ENCODE results near the gene C7.

Gene C7

DNA sequence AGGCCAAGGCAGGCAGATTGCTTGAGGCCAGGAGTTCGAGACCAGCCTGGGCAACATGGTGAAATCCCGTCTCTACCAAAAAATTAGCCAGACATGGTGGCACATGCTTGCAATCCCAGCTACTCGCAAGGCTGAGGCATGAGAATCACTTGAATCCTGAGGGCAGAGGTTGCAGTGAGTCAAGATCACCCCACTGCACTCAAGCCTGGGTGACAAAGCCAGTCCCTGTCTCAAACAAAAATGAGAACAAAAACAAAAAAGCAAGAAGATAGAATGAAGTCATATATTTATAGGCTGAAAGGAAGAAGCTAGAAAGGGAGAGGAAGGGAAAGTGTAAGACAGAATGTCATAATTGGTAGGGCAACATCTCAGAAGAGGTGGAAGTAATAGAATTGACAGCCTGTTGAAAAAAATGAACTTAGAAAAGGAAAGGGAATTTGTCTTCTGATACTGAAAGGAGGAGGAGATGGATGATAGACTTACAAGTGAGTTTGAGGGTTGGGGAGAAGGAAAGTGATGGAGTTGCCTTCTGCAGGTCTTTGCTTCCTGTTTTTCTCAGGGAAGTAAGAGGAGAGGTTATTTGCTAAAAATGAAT is 35.9 kb upstream of the C7 start (continued):
- TF ChIP-seq, protein P1, sequence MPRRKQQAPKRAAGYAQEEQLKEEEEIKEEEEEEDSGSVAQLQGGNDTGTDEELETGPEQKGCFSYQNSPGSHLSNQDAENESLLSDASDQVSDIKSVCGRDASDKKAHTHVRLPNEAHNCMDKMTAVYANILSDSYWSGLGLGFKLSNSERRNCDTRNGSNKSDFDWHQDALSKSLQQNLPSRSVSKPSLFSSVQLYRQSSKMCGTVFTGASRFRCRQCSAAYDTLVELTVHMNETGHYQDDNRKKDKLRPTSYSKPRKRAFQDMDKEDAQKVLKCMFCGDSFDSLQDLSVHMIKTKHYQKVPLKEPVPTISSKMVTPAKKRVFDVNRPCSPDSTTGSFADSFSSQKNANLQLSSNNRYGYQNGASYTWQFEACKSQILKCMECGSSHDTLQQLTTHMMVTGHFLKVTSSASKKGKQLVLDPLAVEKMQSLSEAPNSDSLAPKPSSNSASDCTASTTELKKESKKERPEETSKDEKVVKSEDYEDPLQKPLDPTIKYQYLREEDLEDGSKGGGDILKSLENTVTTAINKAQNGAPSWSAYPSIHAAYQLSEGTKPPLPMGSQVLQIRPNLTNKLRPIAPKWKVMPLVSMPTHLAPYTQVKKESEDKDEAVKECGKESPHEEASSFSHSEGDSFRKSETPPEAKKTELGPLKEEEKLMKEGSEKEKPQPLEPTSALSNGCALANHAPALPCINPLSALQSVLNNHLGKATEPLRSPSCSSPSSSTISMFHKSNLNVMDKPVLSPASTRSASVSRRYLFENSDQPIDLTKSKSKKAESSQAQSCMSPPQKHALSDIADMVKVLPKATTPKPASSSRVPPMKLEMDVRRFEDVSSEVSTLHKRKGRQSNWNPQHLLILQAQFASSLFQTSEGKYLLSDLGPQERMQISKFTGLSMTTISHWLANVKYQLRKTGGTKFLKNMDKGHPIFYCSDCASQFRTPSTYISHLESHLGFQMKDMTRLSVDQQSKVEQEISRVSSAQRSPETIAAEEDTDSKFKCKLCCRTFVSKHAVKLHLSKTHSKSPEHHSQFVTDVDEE (CRISPR knock-in tag; IDR thresholded peaks at IDR 0.05): no peak
- no peak for TF ChIP-seq TOX (CRISPR knock-in tag; IDR thresholded peaks at IDR 0.05; ENCODE audit: borderline replicate concordance)

DNA sequence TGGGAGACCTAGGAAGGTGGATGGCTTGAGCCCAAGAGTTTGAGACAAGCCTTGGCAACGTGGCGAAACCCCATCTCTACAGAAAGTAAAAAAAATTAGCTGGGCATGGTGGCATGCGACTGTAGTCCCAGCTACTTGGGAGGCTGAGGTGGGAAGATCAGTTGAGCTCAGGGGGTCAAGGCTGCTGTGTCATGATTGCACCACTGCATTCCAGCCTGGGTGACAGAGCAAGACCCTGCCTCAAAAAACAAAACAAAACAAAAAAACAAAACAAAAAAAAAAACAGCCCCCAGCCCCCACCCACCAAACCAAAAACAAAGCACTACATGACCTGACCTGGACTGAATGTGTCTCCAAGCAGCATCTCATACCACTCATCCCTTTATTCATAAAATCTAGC is 33.3 kb upstream of the C7 start:
- TF ChIP-seq ZFP30 (CRISPR knock-in tag; IDR thresholded peaks at IDR 0.05) (no peak), OSR1 (CRISPR knock-in tag; IDR thresholded peaks at IDR 0.05) (no peak), ZNF565 (CRISPR knock-in tag; conservative IDR thresholded peaks at IDR 0.05; ENCODE audit: low read depth) (no peak), PPARA (CRISPR knock-in tag; IDR thresholded peaks at IDR 0.05; ENCODE audit: borderline replicate concordance) (no peak), ESRRG (CRISPR knock-in tag; IDR thresholded peaks at IDR 0.05) (no peak), ZC3H10 (CRISPR knock-in tag; IDR thresholded peaks at IDR 0.05) (no peak), GLIS3 (CRISPR knock-in tag; IDR thresholded peaks at IDR 0.05) (no peak), ZNF8 (CRISPR knock-in tag; IDR thresholded peaks at IDR 0.05) (no peak), TCF4 (CRISPR knock-in tag; IDR thresholded peaks at IDR 0.05; ENCODE audit: borderline replicate concordance) (no peak), SNAI2 (CRISPR knock-in tag; IDR thresholded peaks at IDR 0.05) (no peak)
- TF ChIP-seq, protein P2, sequence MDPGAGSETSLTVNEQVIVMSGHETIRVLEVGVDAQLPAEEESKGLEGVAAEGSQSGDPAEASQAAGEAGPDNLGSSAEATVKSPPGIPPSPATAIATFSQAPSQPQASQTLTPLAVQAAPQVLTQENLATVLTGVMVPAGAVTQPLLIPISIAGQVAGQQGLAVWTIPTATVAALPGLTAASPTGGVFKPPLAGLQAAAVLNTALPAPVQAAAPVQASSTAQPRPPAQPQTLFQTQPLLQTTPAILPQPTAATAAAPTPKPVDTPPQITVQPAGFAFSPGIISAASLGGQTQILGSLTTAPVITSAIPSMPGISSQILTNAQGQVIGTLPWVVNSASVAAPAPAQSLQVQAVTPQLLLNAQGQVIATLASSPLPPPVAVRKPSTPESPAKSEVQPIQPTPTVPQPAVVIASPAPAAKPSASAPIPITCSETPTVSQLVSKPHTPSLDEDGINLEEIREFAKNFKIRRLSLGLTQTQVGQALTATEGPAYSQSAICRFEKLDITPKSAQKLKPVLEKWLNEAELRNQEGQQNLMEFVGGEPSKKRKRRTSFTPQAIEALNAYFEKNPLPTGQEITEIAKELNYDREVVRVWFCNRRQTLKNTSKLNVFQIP (CRISPR knock-in tag; IDR thresholded peaks at IDR 0.05; ENCODE audit: borderline replicate concordance, low read depth): no peak
- TF ChIP-seq, protein P1 (CRISPR knock-in tag; IDR thresholded peaks at IDR 0.05): no peak
- TF ChIP-seq, protein P3, sequence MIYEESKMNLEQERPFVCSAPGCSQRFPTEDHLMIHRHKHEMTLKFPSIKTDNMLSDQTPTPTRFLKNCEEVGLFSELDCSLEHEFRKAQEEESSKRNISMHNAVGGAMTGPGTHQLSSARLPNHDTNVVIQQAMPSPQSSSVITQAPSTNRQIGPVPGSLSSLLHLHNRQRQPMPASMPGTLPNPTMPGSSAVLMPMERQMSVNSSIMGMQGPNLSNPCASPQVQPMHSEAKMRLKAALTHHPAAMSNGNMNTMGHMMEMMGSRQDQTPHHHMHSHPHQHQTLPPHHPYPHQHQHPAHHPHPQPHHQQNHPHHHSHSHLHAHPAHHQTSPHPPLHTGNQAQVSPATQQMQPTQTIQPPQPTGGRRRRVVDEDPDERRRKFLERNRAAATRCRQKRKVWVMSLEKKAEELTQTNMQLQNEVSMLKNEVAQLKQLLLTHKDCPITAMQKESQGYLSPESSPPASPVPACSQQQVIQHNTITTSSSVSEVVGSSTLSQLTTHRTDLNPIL (CRISPR knock-in tag; IDR thresholded peaks at IDR 0.05; ENCODE audit: low read depth): no peak
- TF ChIP-seq, protein P4, sequence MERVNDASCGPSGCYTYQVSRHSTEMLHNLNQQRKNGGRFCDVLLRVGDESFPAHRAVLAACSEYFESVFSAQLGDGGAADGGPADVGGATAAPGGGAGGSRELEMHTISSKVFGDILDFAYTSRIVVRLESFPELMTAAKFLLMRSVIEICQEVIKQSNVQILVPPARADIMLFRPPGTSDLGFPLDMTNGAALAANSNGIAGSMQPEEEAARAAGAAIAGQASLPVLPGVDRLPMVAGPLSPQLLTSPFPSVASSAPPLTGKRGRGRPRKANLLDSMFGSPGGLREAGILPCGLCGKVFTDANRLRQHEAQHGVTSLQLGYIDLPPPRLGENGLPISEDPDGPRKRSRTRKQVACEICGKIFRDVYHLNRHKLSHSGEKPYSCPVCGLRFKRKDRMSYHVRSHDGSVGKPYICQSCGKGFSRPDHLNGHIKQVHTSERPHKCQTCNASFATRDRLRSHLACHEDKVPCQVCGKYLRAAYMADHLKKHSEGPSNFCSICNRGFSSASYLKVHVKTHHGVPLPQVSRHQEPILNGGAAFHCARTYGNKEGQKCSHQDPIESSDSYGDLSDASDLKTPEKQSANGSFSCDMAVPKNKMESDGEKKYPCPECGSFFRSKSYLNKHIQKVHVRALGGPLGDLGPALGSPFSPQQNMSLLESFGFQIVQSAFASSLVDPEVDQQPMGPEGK (CRISPR knock-in tag; IDR thresholded peaks at IDR 0.05; ENCODE audit: borderline replicate concordance): no peak
- ATAC-seq: no peak

DNA sequence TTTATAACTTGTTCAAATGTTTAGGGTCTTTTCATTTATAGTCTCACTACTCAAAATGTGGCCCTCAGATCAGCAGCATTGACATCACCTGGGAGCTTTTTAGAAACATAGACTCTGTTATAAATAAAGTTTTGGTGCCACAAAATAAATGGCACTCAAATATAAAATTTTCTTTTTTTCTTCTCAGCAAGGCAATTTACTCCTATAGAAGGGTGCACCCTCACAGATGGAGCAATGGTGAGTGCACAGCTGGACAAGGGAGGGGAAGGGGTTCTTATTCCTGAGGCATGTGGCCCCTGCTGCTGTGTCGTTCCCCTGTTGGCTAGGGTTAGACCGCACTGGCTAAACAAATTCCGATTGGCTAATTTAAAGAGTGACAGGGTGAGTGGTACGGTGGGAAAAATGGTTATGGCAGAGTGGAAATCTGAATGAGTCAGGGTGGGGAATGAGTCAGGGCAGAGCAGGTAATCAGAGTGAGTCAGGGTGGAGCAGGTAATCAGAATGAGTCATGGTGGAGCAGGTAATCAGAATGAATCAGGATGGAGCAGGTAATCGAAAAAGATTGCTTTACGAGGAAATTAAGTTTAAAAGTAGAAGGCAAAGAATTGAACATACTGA is 31.8 kb upstream of the C7 start:
- no peak for ATAC-seq
- TF ChIP-seq, protein P4 (CRISPR knock-in tag; IDR thresholded peaks at IDR 0.05; ENCODE audit: borderline replicate concordance): no peak
- TF ChIP-seq ZFP30 (CRISPR knock-in tag; IDR thresholded peaks at IDR 0.05): no peak
- no peak for TF ChIP-seq RARB (CRISPR knock-in tag; IDR thresholded peaks at IDR 0.05)
- TF ChIP-seq, protein P5, sequence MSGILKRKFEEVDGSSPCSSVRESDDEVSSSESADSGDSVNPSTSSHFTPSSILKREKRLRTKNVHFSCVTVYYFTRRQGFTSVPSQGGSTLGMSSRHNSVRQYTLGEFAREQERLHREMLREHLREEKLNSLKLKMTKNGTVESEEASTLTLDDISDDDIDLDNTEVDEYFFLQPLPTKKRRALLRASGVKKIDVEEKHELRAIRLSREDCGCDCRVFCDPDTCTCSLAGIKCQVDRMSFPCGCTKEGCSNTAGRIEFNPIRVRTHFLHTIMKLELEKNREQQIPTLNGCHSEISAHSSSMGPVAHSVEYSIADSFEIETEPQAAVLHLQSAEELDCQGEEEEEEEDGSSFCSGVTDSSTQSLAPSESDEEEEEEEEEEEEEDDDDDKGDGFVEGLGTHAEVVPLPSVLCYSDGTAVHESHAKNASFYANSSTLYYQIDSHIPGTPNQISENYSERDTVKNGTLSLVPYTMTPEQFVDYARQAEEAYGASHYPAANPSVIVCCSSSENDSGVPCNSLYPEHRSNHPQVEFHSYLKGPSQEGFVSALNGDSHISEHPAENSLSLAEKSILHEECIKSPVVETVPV (CRISPR knock-in tag; IDR thresholded peaks at IDR 0.05): no peak
- no peak for TF ChIP-seq GLIS3 (CRISPR knock-in tag; IDR thresholded peaks at IDR 0.05)
- TF ChIP-seq, protein P3 (CRISPR knock-in tag; IDR thresholded peaks at IDR 0.05; ENCODE audit: low read depth): no peak
- TF ChIP-seq TCF4 (CRISPR knock-in tag; IDR thresholded peaks at IDR 0.05; ENCODE audit: borderline replicate concordance): no peak
